ENCODE measurements around the gene KLHL35.
A peak's percentile ranks its signal among the peaks of the same experiment; 100 is the strongest.

Gene KLHL35

GRCh38 chr11:75432911-75433321, at the start of gene KLHL35:
Gene KLHL35, minus strand, starts transcription at chr11:75433203. Its CDS starts 2,574 bp downstream, at chr11:75430629.
- DNase-seq = no peak

- DNase-seq = no peak
Measured at GRCh38 chr11:75481922-75482606, 49.1 kb upstream of the KLHL35 start.

- no peak for DNase-seq
Measured at GRCh38 chr11:75481223-75481921, 48.4 kb upstream of the KLHL35 start.

- no peak for DNase-seq
Measured at GRCh38 chr11:75480185-75481175, 47.5 kb upstream of the KLHL35 start.

- DNase-seq = peak; percentile 21
Measured at GRCh38 chr11:75479597-75480145, 46.7 kb upstream of the KLHL35 start.

- no peak for DNase-seq
Measured at GRCh38 chr11:75478783-75479596, 46.0 kb upstream of the KLHL35 start.

GRCh38 chr11:75477614-75477935, 44.6 kb upstream of the KLHL35 start:
- DNase-seq = no peak

- peak; percentile 74 for DNase-seq
Measured at GRCh38 chr11:75476739-75477613, 44.0 kb upstream of the KLHL35 start.

GRCh38 chr11:75475767-75476650, 43.0 kb upstream of the KLHL35 start:
- DNase-seq = peak; percentile 49

- no peak for DNase-seq
Measured at GRCh38 chr11:75474878-75475766, 42.1 kb upstream of the KLHL35 start.

GRCh38 chr11:75474240-75474639, 41.2 kb upstream of the KLHL35 start:
- DNase-seq = no peak

GRCh38 chr11:75473684-75474083, 40.7 kb upstream of the KLHL35 start:
- no peak for DNase-seq

GRCh38 chr11:75472081-75472732, 39.2 kb upstream of the KLHL35 start:
- no peak for DNase-seq

GRCh38 chr11:75471176-75471973, 38.4 kb upstream of the KLHL35 start:
- no peak for DNase-seq

GRCh38 chr11:75470476-75471080, 37.6 kb upstream of the KLHL35 start:
- DNase-seq = no peak

- no peak for DNase-seq
Measured at GRCh38 chr11:75469785-75470405, 36.9 kb upstream of the KLHL35 start.

All from NCI-H1092 (cell line).